ENCODE data around the gene LMLN. TPM values are rescaled to one million over a fixed set of nuclear protein-coding genes. Genes with fewer than 3 reads are reported as not detected.
"Not testable (repeated sequence)": the region's sequence is repeated elsewhere in the genome, so short reads cannot be mapped to it uniquely, and the experiment has no call there.

Gene LMLN
- total and polyA plus RNA-seq, 12 donors = 2.0 to 15.2 (median 10.6) TPM

GRCh38 chr3:198076722-198077308, 116.8 kb downstream of the LMLN start:
- no peak for ATAC-seq
- H3K9me3 ChIP-seq = no peaks in the 10 kb centered on the region
- WGBS, 2 donors = 28 to 39% methylated on average over 8 of the region's 8 CpGs

GRCh38 chr3:198079771-198080520, 119.9 kb downstream of the LMLN start:
- DNase-seq (peak in 1 of 2 donors; percentile 21), ATAC-seq (peak; percentile 40 to 68 (median 57))
- Histone ChIP-seq H3K4me3 (peak overlapping the region; percentile 23 to 61 (median 50)), H3K36me3 (no peaks in the 10 kb centered on the region), H3K27ac (peak overlapping the region in 2 of 10 donors; percentile 13 to 49), H3K4me1 (peaks cover 12 to 20% (median 17%) of the 10 kb centered on the region in 9 donors), H3K27me3 (peaks cover 10 to 96% (median 87%) of the 10 kb centered on the region in 7 donors), H3K9me3 (no peaks in the 10 kb centered on the region)
- intact Hi-C loops (cut with DNase I) = no loop called here
- 8 to 9% methylated on average over 45 to 47 of the region's 47 CpGs for WGBS, 2 donors
- TF ChIP-seq CTCF (IDR thresholded peaks at IDR 0.05) = no peak

More at GRCh38 chr3:198076722-198077308, 116.8 kb downstream of the LMLN start:
- H3K4me1 ChIP-seq = peaks cover 12 to 20% (median 17%) of the 10 kb centered on the region in 9 donors
- H3K27me3 ChIP-seq = peaks cover 10 to 96% (median 78%) of the 10 kb centered on the region in 7 donors
- intact Hi-C loops (cut with DNase I) = no loop called here
- H3K4me3 ChIP-seq = no peak overlapping the region
- H3K27ac ChIP-seq = no peak overlapping the region
- no peaks in the 10 kb centered on the region for H3K36me3 ChIP-seq
- no peak for DNase-seq
- no peak for TF ChIP-seq CTCF (IDR thresholded peaks at IDR 0.05)

- intact Hi-C loops (cut with DNase I) = no loop called here
- H3K27me3 ChIP-seq = peaks cover 10 to 96% (median 85%) of the 10 kb centered on the region in 7 donors
- H3K9me3 ChIP-seq = no peaks in the 10 kb centered on the region
- H3K4me3 ChIP-seq = peak overlapping the region; percentile 23 to 61 (median 50)
- H3K36me3 ChIP-seq = no peaks in the 10 kb centered on the region
- peak; percentile 47 to 86 (median 67) for TF ChIP-seq CTCF (IDR thresholded peaks at IDR 0.05)
- DNase-seq = peak; percentile 37 to 70
- H3K4me1 ChIP-seq = peaks cover 12 to 20% (median 17%) of the 10 kb centered on the region in 9 donors
- ATAC-seq = peak; percentile 89 to 99 (median 95)
- WGBS, 2 donors = 1 to 2% methylated on average over 83 to 86 of the region's 86 CpGs
- peak overlapping the region in 2 of 10 donors; percentile 13 to 49 for H3K27ac ChIP-seq
Observed at GRCh38 chr3:198080521-198081384, 120.7 kb downstream of the LMLN start.

GRCh38 chr3:198081421-198081844, 121.4 kb downstream of the LMLN start:
- Histone ChIP-seq H3K4me3 (peak overlapping the region in 4 of 10 donors; percentile 55 to 61 (median 58)), H3K36me3 (no peaks in the 10 kb centered on the region), H3K9me3 (no peaks in the 10 kb centered on the region), H3K27me3 (peaks cover 10 to 97% (median 90%) of the 10 kb centered on the region in 7 donors), H3K27ac (no peak overlapping the region), H3K4me1 (peaks cover 12 to 20% (median 17%) of the 10 kb centered on the region in 9 donors)
- 14% methylated on average over 33 of the region's 33 CpGs for WGBS, 2 donors
- no peak for TF ChIP-seq CTCF (IDR thresholded peaks at IDR 0.05)
- peak in 1 of 2 donors; percentile 13 for DNase-seq
- peak in 1 of 8 donors; percentile 16 for ATAC-seq
- intact Hi-C loops (cut with DNase I) = no loop called here

GRCh38 chr3:198082226-198082625, 122.2 kb downstream of the LMLN start:
- Histone ChIP-seq H3K4me1 (peaks cover 12 to 20% (median 17%) of the 10 kb centered on the region in 9 donors), H3K27me3 (peaks cover 10 to 97% (median 88%) of the 10 kb centered on the region in 7 donors)
- ATAC-seq; H3K36me3 ChIP-seq; H3K4me3 ChIP-seq; DNase-seq; intact Hi-C loops (cut with DNase I); H3K27ac ChIP-seq; H3K9me3 ChIP-seq: not testable (repeated sequence)
- WGBS, 2 donors = 90 to 100% methylated on average over 2 to 3 of the region's 4 CpGs
